Nephron (organoid): Measurements from ENCODE around the gene UTP11.

Experiments used
- H3K27ac Mint-ChIP-seq, 3 experiments: 2 replicates each; pipeline ENCODE4 v1.8.0; 2020; ENCODE audit warnings: mixed read lengths in 3 of 3, mild to moderate bottlenecking in 2 of 3, moderate library complexity in 1 of 3
- H3K27me3 Mint-ChIP-seq: 2 replicates; pipeline ENCODE4 v1.8.0; 2021; ENCODE audit warnings: low read depth, mild to moderate bottlenecking, moderate library complexity, mixed read lengths
- H3K36me3 Mint-ChIP-seq: 2 replicates; pipeline ENCODE4 v1.8.0; 2020; ENCODE audit warnings: low read depth, mixed read lengths
- H3K4me1 Mint-ChIP-seq: 2 replicates; pipeline ENCODE4 v1.8.0; 2020; ENCODE audit warnings: mixed read lengths
- H3K4me3 Mint-ChIP-seq, 3 experiments: 2 replicates each; pipeline ENCODE4 v1.8.0; 2020; ENCODE audit warnings: mild to moderate bottlenecking in 3 of 3, mixed read lengths in 3 of 3, moderate library complexity in 2 of 3
- H3K9me3 Mint-ChIP-seq: 2 replicates; pipeline ENCODE4 v1.8.0; 2020; ENCODE audit warnings: mixed read lengths
- TF ChIP-seq, protein P1 (sequence below), 3 experiments: fragments of 200-600 bp; sonication (generic); IDR thresholded peaks; one replicate each; pipeline ENCODE4 v1.5.0; 2021; ENCODE audit warnings: antibody characterized with exemption in 3 of 3; ENCODE audit not compliant: unreplicated experiment in 3 of 3

UTP11 gene

DNA sequence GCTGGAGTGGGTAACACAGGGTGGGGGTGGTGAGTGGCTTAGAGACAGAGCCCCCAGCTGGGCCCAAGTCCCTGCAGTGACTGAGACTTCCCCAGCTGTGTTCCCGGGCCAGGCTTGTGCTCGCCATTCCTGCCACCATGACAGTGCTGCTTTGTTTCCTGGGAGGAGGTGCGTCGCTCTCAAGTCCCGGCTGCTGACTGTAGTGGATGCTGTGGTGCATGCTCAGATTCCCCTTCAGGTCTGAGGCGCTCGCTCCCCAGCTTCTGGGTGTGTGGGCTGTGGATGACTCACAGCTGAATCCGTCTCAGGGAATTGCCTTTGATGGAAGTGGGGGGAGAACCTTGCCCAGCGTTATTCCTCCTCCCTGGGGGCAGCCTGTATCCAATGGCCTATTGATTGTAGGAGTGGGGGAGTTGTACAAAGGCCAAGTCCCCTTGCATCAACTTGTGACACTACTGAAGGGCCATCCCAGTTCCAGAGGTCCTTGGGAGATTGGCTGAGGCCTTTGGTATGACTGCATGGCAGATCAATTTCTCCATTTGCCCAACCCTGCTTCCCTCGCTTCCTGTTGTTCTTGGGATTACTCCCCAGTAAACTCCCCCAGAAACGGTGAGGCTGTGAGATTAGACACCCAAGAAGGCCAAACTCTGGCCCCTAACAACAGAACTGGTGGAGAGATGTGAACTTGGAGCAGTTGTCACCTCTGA, 51.8 kb downstream of the UTP11 start:
- H3K9me3 Mint-ChIP-seq = no peaks in the 10 kb centered on the region
- peak overlapping the region in 1 of 3 experiments; percentile 53 for H3K27ac Mint-ChIP-seq
- H3K4me1 Mint-ChIP-seq = peaks cover 10% of the 10 kb centered on the region
- H3K36me3 Mint-ChIP-seq = no peaks in the 10 kb centered on the region
- no peak overlapping the region for H3K4me3 Mint-ChIP-seq
- TF ChIP-seq, protein P1, sequence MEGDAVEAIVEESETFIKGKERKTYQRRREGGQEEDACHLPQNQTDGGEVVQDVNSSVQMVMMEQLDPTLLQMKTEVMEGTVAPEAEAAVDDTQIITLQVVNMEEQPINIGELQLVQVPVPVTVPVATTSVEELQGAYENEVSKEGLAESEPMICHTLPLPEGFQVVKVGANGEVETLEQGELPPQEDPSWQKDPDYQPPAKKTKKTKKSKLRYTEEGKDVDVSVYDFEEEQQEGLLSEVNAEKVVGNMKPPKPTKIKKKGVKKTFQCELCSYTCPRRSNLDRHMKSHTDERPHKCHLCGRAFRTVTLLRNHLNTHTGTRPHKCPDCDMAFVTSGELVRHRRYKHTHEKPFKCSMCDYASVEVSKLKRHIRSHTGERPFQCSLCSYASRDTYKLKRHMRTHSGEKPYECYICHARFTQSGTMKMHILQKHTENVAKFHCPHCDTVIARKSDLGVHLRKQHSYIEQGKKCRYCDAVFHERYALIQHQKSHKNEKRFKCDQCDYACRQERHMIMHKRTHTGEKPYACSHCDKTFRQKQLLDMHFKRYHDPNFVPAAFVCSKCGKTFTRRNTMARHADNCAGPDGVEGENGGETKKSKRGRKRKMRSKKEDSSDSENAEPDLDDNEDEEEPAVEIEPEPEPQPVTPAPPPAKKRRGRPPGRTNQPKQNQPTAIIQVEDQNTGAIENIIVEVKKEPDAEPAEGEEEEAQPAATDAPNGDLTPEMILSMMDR (IDR thresholded peaks at IDR 0.05; ENCODE audit: unreplicated experiment in 3 of 3) = no peak
- H3K27me3 Mint-ChIP-seq = peaks cover 57% of the 10 kb centered on the region

DNA sequence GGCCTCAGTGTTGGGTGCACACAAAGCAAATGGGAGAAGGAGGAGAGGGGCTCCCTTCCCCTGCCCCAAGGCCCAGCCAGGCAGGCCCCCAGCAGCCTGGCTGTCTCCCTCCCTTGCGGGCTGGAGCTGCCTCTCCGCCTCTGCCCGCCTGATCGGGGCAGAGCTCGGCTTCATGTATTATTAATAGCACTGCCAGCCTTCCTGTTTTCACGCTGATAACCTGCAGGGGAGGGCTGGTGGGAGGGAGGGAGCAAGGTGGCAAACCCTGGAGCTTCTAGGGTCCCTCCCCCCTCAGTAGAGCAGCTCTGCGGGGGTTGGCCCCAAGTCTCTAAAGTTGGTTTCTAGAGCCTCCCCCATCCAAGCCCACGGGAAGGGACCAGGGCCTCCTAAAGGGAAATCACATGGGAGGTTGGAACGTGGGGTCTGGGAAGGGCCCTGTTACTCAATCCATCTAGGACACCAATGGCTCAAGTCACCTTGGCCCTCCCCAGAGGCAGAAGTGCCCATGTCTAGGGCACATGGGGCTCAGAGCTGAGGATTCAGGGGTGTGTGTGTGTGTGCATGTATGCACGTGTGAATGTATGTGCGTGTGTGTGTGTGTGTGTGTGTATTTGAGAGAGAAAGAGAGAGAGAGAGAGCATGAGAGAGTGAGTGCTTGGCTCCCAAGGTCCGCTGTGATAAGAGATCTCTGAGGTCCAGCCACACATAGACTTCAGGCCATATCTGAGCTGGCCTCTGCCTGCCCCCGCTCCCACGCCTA, 55.9 kb downstream of the UTP11 start:
- H3K4me3 Mint-ChIP-seq = no peak overlapping the region
- H3K36me3 Mint-ChIP-seq = no peaks in the 10 kb centered on the region
- no peaks in the 10 kb centered on the region for H3K9me3 Mint-ChIP-seq
- H3K4me1 Mint-ChIP-seq = peaks cover 19% of the 10 kb centered on the region
- TF ChIP-seq, protein P1 (IDR thresholded peaks at IDR 0.05; ENCODE audit: unreplicated experiment in 3 of 3) = no peak
- H3K27me3 Mint-ChIP-seq = peaks cover 58% of the 10 kb centered on the region
- H3K27ac Mint-ChIP-seq = no peak overlapping the region

DNA sequence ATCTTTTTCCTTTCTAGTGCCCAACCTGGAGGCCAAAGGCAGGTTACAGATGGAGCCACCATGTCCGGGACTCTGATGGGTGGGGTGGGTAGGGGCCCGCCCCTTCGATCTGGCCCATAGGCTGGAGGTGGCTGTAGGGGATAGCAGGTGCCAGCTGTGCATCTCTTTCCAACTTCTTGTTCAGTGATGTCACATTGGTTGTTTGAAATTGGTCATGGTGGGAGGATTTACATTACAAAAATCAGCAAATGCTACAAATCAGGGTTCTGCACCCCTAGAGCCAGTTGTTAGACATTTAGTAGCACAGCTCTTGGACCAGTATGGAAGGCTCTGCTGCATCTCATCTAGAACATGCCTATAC, 56.4 kb downstream of the UTP11 start:
- Mint-ChIP-seq H3K4me1 (peaks cover 20% of the 10 kb centered on the region), H3K36me3 (no peaks in the 10 kb centered on the region), H3K27me3 (peaks cover 59% of the 10 kb centered on the region), H3K9me3 (no peaks in the 10 kb centered on the region), H3K27ac (no peak overlapping the region), H3K4me3 (no peak overlapping the region)
- TF ChIP-seq, protein P1 (IDR thresholded peaks at IDR 0.05; ENCODE audit: unreplicated experiment in 3 of 3) = no peak

DNA sequence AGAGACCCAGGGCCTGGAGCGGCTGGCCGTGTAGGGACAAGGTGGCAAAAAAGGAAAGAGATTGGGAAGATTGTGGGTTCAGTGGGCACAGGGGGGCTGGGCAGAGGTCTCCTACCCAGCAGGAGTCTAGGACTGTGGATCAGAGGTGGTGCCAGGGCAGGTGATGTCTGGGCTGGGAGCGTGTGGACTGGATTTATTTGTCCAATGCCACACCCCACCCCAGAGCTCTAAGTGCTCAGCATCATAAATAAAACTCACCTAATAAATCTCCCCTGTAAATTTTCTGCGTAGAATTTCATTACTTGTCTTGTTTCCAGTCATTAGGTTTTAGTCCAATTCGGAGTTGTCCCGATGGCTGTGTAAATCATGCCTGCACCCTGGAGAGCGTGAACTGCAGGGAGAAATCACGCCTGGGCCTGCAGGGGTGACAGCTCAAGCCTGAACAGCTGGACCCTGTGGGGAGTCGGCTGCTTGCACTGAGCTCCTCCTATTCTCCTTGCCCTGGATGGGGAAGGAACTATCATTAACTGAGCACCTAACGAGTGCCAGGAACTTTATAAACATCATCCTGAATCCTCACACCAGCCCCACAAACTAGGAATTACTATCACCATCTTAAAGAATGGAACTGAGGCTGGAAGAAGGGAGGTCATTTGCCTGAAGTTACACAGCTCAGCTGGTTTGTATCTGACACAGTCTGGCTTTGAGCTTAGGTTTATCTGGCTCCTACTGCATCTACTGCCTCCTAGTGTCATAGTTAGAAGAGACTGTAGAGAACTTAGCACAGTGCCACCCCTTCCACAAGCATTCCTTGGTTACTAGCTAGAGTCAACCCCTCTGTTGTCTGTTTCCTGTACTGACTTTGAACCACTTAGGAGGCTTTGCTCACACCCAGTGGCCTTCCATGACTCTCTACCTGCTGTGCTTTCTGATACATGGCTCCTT, 59.0 kb downstream of the UTP11 start:
- Mint-ChIP-seq H3K4me3 (no peak overlapping the region), H3K9me3 (no peaks in the 10 kb centered on the region), H3K36me3 (no peaks in the 10 kb centered on the region), H3K27ac (no peak overlapping the region), H3K27me3 (peaks cover 58% of the 10 kb centered on the region), H3K4me1 (peaks cover 15% of the 10 kb centered on the region)
- TF ChIP-seq, protein P1 (IDR thresholded peaks at IDR 0.05; ENCODE audit: unreplicated experiment in 3 of 3) = peak in 2 of 3 experiments; percentile 26 to 27

DNA sequence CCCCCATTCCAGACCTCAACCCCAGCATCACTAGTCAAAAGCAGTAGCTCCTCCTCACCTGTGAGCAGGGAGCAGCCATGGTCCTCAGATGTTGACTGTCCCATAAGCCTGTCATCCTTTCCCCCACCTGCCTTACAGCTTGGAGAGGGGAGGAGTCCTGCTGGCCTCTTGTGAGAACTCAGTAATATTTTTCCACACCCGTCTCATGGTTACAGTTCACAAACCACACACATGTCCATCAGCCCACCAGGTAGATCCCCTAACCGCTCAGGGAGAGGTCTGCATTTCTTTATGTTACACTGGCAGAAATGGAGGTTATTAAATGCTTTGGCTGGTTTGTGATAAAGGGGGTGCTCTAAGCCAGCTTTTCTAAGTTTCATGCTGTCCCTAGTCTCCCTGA, 60.3 kb downstream of the UTP11 start:
- TF ChIP-seq, protein P1 (IDR thresholded peaks at IDR 0.05; ENCODE audit: unreplicated experiment in 3 of 3) = no peak
- H3K27me3 Mint-ChIP-seq = peaks cover 45% of the 10 kb centered on the region
- no peak overlapping the region for H3K4me3 Mint-ChIP-seq
- H3K9me3 Mint-ChIP-seq = no peaks in the 10 kb centered on the region
- H3K27ac Mint-ChIP-seq = no peak overlapping the region
- peaks cover 15% of the 10 kb centered on the region for H3K4me1 Mint-ChIP-seq
- H3K36me3 Mint-ChIP-seq = no peaks in the 10 kb centered on the region
